Glomerular visceral epithelial cell (primary cell): ENCODE measurements around the gene TARP.
A peak's percentile ranks its signal among the peaks of the same experiment; 100 is the strongest.
"Not testable (repeated sequence)": the region's sequence is repeated elsewhere in the genome, so short reads cannot be mapped to it uniquely, and the experiment has no call there.

Experiments
- DNase-seq: peaks from one replicate; pipeline ENCODE4 v3.0.0-alpha.2; 2016; ENCODE audit errors: extremely low spot score

The TARP gene

DNA sequence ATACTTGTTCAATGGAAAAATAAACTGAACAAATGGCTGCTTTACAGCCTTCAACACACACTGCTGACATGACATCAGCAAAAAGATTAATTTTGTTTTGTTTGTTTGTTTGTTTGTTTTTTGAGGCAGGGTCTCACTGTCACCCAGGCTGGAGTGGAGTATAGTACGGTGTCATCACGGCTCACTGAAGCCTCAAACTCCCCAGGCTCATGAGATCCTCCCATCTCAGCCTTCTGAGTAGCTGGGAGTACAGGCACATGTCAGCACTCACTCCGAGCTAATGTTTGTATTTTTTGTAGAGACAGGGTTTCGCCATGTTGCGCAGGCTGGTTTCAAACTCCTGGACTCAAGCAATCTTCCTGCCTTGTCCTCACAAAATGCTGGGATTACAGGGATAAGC lies 10.9 kb downstream of the TARP start:
- no peak for DNase-seq

DNA sequence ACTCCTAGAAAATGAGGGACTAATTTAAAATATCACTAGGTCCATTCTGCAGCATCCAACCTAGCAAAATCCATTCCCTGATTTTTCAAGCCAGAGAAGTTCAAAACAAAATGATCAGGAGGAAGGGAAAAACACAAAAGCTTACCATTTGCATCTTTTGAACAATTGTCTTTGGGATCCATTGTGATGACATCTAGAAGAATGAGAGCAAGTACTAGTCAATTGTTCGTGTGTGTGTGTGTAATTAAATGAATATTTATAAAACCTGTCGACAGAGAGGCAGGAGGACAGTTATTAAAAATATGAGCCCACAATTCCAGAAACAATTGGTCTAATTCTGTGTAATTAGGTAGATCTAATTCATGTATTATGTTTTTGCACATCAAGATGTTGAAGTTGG lies 11.4 kb downstream of the TARP start:
- DNase-seq: not testable (repeated sequence)

DNA sequence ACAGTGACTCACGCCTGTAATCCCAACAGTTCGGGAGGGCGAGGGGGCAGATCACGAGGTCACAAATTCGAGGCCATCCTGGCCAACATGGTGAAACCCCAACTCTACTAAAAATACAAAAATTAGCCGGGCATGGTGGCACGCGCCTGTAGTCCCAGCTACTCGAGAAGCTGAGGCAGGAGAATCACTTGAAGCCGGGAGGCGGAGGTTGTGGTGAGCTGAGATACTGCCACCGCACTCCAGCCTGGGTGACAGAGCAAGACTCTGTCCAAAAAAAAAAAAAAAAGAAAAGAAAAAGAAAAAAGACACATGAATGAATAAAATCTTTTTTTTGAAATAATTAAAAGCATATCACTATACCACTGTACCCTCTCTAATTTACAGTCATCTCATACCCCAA lies 11.8 kb downstream of the TARP start:
- DNase-seq: not testable (repeated sequence)

DNA sequence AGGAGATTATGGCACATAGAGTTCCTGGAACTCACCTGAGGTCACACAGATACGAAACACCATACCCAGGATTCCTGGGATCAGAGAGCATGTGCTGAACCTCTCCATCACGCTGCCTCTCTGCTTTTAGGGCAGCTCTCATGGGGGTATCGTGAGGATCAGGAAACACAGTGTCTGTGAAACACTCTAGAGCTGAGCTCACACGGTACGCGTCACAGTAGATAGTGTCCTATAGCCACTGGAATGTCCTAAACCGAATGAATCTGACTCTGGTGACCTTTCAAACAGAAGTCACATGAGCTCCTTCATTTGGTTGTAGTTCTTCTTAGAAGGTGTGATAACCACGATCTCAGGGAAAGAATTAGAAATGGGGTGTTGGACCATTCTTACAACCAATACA lies 14.3 kb downstream of the TARP start:
- not testable (repeated sequence) for DNase-seq

DNA sequence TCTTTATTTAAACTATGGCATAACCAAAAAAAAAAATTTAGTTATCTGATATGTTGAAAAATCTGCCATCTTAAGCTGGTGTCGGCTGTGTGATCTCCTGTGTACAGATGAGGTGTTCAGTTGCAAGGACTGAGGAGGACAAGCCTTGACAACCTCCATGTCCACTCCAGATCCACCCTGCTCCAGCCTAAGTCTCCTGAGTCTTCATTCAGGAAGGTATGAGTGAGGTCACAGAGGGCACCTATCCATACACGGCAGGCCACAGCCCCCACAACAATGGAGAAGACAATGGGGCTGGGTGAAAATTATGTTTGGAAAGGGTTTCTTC lies 16.1 kb downstream of the TARP start:
- DNase-seq: no peak

GRCh38 chr7:38249849-38250248 lies 23.6 kb downstream of the TARP start:
- not testable (repeated sequence) for DNase-seq

DNA sequence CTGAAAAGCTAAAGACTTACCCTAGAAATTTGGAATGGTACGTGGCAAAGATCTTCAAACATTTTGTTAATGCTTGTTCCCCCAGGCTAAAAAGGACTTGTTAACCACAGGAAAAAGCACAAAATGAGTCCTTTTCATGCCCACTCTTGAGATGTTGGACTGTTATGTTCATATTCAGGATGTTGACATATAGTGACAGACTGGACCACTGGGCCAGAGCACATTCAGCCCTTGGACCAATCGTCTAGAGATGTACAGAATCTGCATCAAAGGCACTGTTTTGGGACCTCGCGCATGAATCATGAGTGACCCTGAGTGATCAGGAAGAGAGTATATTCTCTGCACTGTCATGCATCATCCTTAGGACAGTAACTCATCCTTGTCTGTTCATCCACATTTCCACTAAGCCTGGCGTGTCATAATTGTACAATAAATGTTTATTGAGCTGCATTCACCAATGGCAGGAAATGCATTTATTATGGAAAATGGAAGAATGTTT lies 25.3 kb downstream of the TARP start:
- no peak for DNase-seq

- no peak for DNase-seq
Measured at GRCh38 chr7:38245409-38245977, 27.9 kb downstream of the TARP start.

GRCh38 chr7:38244516-38244915 lies 28.9 kb downstream of the TARP start:
- no peak for DNase-seq

GRCh38 chr7:38243345-38243744 lies 30.1 kb downstream of the TARP start:
- not testable (repeated sequence) for DNase-seq

GRCh38 chr7:38242814-38243213 lies 30.6 kb downstream of the TARP start:
- no peak for DNase-seq

GRCh38 chr7:38241071-38241470 lies 32.4 kb downstream of the TARP start:
- DNase-seq: no peak

GRCh38 chr7:38239129-38239528 lies 34.3 kb downstream of the TARP start:
- not testable (repeated sequence) for DNase-seq

- no peak for DNase-seq
Measured at GRCh38 chr7:38235606-38236005, 37.8 kb downstream of the TARP start.

DNA sequence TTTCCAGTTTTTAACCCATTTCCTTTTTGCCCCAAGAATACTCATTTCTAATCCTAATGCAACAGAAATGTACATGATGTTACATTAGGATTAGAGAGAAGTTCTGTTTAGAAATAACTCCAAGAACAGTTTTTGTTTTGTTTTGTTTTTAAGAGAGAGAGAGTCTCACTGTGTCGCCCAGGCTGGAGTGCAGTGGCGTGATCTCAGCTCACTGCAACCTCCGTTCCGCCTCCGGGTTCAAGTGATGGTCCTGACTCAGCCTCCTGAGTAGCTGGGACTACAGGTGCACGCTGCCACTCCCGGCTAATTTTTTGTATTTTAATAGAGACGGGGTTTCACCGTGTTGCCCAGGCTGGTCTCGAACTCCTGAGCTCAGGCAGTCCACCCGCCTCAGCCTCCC lies 38.7 kb downstream of the TARP start:
- DNase-seq: not testable (repeated sequence)

DNA sequence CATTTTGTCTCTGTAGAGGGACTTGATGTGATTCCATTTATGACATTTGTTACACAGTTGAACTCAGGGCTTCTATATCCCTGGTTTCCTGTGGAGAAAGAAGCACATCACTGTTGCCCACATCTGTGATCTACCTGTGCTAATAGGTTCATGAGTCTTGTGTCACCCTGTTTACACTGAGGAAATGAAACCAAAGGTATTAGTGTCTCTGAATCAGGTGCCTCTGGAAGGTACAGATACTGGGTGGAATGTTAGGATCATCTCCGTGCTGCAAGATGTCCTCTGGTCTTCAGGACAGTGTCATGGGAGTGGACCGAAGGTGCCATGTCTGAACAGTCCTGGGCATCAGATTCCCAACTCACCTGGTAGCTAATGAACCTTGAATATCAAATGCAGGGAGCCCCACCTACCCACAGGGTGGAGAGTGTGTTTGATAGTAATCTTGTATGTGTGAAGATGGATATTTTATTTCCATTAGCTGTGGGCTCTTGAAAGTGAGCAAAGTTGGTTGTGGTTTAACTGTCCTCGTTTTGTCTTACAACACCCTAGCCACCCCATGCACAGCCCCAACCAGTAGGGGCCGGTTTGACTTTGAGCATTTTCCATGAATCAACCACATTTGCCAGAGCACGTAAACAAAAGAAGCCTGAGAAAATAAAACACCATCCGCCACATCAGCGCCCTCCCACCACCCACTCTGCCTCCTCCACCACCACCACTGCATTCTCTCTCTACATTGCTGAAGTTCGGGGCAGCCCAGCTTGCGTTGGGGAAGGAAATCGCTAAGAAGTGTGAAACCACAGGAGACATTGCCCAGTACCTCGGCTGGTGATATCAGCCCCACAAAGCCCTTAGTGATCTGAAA lies 40.7 kb downstream of the TARP start:
- DNase-seq: peak; percentile 56

GRCh38 chr7:38229884-38230642 lies 43.4 kb downstream of the TARP start:
- no peak for DNase-seq

DNA sequence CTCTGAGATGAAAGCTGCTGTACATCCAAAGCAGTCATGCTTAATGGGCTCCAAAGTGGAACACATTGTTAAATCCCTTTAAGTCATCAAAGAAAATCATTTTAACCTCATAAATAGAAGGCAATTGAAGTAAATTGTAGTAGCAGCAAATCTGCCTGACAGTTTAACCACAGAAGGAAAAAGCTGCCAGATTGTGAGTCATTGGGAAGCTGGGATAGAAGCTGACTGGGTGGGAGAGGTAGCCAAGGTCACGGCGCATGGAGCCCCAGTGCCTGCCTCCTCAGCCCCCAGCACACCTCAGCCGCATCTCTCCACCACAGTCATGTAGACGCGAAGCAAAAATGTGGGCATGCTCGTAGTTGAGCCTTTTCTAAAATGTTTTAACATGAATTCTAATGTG lies 44.0 kb downstream of the TARP start:
- DNase-seq: peak; percentile 69

DNA sequence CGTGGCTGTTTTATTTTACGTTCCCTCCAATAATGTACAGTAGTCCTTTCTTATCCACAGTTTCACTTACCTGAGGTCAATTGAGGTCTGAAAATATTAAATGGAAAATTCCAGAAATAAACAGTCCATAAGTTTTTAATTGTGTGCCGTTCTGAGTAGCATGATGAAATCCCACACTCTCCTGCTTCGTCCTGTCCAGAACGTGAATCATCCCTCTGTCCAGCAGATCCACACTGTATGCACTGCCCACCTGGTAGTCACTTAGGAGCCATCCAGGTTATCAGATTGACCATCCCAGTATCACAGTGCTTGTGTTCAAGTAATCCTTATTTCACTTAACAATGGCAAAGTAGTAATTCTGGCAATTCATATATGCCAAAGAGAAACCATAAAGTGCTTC lies 49.0 kb downstream of the TARP start:
- DNase-seq: no peak

- no peak for DNase-seq
Measured at GRCh38 chr7:38223306-38223705, 50.1 kb downstream of the TARP start.

DNA sequence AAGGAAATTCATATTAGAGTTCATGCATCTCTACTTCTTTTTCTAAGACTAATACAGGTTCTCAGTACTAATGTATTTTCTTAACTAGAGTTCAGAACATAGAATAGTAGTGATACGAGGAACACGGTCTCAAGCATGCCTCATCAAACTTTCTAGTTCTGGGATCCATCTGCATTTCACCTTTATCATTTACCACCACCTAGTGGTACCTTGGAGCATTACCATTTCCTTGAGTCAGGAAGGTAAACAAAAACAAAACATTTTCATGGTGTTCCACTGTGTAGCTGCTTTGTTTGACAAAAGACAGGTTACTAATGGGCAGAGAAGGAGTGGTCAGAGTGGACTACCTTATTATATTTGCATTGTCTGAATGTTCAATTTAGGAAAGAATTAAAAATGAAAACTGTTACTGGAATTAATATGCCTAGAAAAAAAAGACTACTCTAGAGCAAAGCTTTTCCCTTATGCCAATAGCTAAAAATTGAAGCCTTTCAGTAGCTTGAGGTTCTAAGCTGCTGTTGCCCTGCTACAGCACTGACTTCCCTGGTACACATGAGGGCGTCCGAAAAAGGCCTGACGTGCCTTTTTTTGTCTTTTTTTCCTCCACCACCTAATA lies 50.8 kb downstream of the TARP start:
- peak; percentile 57 for DNase-seq

GRCh38 chr7:38220452-38220851 lies 53.0 kb downstream of the TARP start:
- DNase-seq: no peak
